Skeletal muscle satellite cell (primary cell): ENCODE results near the gene EBI3. TPM values are rescaled to one million over a fixed set of nuclear protein-coding genes. Genes with fewer than 3 reads are reported as not detected.

ENCODE experiments used
- H3K27me3 ChIP-seq: 2 replicates; pipeline ENCODE4 v1.7.0; 2013; ENCODE audit warnings: low read length; ENCODE audit not compliant: control insufficient read depth, insufficient read depth
- H3K36me3 ChIP-seq: 2 replicates; pipeline ENCODE4 v1.7.0; 2013; ENCODE audit warnings: mild to moderate bottlenecking, control low read depth, low read length; ENCODE audit not compliant: insufficient read depth
- H3K4me1 ChIP-seq: 2 replicates; pipeline ENCODE4 v1.7.0; 2013; ENCODE audit warnings: low read length; ENCODE audit not compliant: control insufficient read depth, insufficient read depth
- H3K4me2 ChIP-seq: 2 replicates; pipeline ENCODE4 v1.7.0; 2013; ENCODE audit warnings: mild to moderate bottlenecking, low read length
- H3K4me3 ChIP-seq: 2 replicates; pipeline ENCODE4 v1.7.0; 2013; ENCODE audit warnings: low read length
- H3K9ac ChIP-seq: 2 replicates; pipeline ENCODE4 v1.7.0; 2013; ENCODE audit warnings: mild to moderate bottlenecking, low read depth, low read length, moderate library complexity
- H3K9me3 ChIP-seq: replicated peaks from 2 replicates; pipeline ENCODE4 v1.7.0; 2013; ENCODE audit warnings: mild to moderate bottlenecking, control low read depth, low read length
- total RNA-seq: library from RNA; depleted of rRNA; stranded (reverse); fragments of >200 nt; gene quantifications from 2 replicates; pipeline ENCODE4 v1.2.3, GENCODE V29; 2012; rRNA removed

The EBI3 gene
- not detected in 2 replicates for total RNA-seq

DNA sequence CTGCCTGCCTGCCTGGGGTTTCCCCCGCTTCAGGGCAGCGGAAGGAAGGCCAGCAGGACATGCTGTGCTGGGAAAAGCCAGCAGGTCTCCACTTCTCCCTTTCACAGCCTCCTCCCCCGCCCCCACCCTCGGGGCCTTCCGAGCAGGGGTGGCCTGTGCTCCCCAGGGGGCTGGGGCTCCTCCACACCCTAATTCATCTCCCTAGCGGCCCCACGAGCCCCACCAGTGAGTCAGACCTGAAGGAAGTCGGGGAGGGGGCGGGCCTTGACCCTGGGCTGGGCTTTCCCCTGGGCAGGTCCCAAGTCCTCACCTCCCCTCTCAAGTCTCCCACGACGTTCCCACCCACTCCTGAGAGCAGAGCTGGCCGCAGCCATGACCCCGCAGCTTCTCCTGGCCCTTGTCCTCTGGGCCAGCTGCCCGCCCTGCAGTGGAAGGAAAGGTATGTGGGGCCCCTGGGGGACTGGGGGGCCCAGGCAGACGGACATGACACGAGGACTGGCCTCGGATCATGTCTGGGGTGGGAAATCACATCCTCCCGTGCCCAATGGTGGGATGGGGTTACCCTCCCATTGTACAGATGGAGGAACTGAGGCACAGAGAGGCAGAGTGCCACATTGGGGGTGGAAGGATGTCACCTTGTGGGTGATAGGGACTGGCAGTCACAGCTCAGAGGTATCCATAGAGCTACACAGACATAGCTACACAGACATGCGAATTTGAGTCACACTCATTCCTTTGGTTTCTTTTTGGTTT, at the start of gene EBI3:
TSS of gene EBI3 (plus strand) at position 345 of the 753 bp plus-strand sequence. CDS start at position 373, 28 bp downstream.
- no peak within 1 kb of the TSS for H3K4me3 ChIP-seq
- H3K4me1 ChIP-seq: peaks cover 14% of the 10 kb centered on the region
- peaks cover 19% of the 10 kb centered on the region for H3K27me3 ChIP-seq
- no peaks in the 10 kb centered on the region for H3K9me3 ChIP-seq
- H3K9ac ChIP-seq: no peak within 1 kb of the TSS
- peak within 1 kb of the TSS; percentile 28 for H3K4me2 ChIP-seq
- H3K36me3 ChIP-seq: no peaks in the 10 kb centered on the region

GRCh38 chr19:4181053-4181508, 48.2 kb upstream of the EBI3 start:
- Histone ChIP-seq H3K9ac (no peak overlapping the region), H3K36me3 (peaks cover 9% of the 10 kb centered on the region), H3K9me3 (no peaks in the 10 kb centered on the region), H3K4me1 (peaks cover 10% of the 10 kb centered on the region), H3K4me3 (peak overlapping the region; percentile 93), H3K4me2 (peak overlapping the region; percentile 86), H3K27me3 (no peaks in the 10 kb centered on the region)

GRCh38 chr19:4182084-4182810, 47.1 kb upstream of the EBI3 start, which contains the start of the genes ANKRD24 and SIRT6:
Gene ANKRD24 (plus strand): TSS chr19:4182689. CDS start chr19:4186426, 3,737 bp downstream.
Gene SIRT6 (minus strand): TSS chr19:4182563. CDS start chr19:4182539, 24 bp downstream.
- Histone ChIP-seq H3K36me3 (peaks cover 6% of the 10 kb centered on the region), H3K27me3 (no peaks in the 10 kb centered on the region), H3K4me3 (peak within 1 kb of the TSS; percentile 93), H3K4me1 (peaks cover 10% of the 10 kb centered on the region), H3K9me3 (no peaks in the 10 kb centered on the region), H3K9ac (peak within 1 kb of the TSS; percentile 95), H3K4me2 (peak within 1 kb of the TSS; percentile 86)

DNA sequence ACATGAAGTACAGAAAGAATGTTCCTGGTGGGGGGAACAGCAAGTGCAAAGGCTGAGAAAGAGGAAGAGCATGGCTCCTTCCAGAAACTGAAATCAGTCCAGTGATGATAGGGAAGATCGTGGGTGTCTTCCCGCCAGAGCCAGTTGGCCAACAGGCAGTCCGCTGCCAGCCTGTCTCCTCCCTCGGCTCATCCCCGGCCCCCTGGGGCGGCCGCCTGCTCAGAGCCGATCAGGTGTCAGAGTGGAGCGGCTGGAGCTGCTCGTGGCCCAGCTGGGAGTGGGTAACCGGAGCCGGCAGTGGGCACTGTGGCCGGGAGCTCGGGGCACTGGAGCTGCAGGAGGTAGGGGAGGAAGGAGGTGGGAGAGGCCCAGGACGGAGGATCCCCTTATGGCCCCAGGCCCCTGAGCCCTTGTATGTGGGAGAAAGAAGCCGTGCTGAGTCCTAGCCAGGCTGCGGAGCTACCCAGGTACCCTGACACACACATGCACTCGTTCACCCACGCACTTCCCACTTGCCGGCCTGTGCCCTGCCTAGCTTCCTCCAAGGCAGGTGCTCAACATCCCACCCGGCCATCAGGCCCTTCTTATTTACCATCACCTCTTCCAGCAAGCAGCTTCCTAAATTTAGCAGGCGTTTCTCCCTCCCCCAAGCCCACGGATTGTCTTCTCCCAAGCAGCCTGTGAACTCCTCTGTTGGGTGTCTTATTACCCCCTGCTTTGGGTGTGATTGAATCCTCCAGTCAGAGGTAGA, 45.2 kb upstream of the EBI3 start:
- peaks cover 10% of the 10 kb centered on the region for H3K4me1 ChIP-seq
- H3K4me3 ChIP-seq: no peak overlapping the region
- no peak overlapping the region for H3K9ac ChIP-seq
- no peaks in the 10 kb centered on the region for H3K27me3 ChIP-seq
- no peaks in the 10 kb centered on the region for H3K9me3 ChIP-seq
- no peak overlapping the region for H3K4me2 ChIP-seq
- H3K36me3 ChIP-seq: peaks cover 3% of the 10 kb centered on the region

GRCh38 chr19:4184718-4185352, 44.5 kb upstream of the EBI3 start:
- Histone ChIP-seq H3K4me1 (peaks cover 10% of the 10 kb centered on the region), H3K27me3 (no peaks in the 10 kb centered on the region), H3K36me3 (peaks cover 3% of the 10 kb centered on the region)

GRCh38 chr19:4185413-4186086, 43.8 kb upstream of the EBI3 start:
- no peak overlapping the region for H3K4me2 ChIP-seq
- H3K9me3 ChIP-seq: no peaks in the 10 kb centered on the region
- no peak overlapping the region for H3K9ac ChIP-seq
- peaks cover 10% of the 10 kb centered on the region for H3K4me1 ChIP-seq
- no peak overlapping the region for H3K4me3 ChIP-seq
- no peaks in the 10 kb centered on the region for H3K27me3 ChIP-seq
- H3K36me3 ChIP-seq: peaks cover under 1% of the 10 kb centered on the region

More at GRCh38 chr19:4184718-4185352, 44.5 kb upstream of the EBI3 start:
- no peak overlapping the region for H3K4me3 ChIP-seq
- H3K9ac ChIP-seq: no peak overlapping the region
- H3K4me2 ChIP-seq: no peak overlapping the region
- no peaks in the 10 kb centered on the region for H3K9me3 ChIP-seq

DNA sequence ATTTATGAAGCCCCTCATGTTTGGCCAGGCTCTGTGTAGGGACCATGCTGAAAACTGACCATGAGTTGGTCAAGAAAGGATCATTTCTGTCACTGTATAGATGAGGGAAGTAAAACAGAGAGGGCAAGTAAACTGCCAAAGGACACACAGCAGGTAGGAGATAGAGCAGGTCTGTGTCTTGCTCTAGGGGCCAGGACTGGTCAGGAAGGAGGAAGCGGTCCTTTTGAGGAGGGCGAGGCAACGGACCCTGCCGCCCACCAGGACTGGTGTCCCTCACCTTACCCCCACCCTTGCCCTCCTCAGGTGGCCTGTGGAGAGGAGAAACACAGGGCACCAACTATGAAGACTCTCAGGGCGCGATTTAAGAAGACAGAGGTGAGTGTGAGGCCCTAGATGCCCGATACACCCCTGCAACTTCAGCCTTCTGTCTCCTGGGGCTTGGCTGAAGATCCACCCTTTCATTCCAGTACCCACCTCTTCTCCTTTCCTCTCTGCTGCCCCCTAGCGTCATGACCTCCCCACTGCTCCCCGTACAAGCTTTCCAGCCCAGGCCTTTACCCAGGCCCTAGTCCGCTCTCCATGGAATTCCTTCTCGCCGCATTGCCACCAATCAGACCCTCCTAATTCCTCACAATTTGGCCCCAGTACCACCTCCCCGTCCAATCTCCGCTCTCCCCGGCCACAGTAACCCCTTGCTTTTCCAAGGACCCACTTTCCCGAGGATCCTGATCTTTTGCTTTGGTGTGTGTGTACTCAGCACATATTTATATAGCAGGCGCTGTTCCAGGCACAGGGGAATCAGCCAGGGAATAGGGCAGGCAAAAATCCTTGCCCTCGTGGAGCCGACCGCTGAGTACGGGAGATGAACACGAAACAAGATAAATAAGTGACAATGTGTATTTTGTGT, 43.0 kb upstream of the EBI3 start:
- Histone ChIP-seq H3K4me3 (no peak overlapping the region), H3K9ac (peak overlapping the region; percentile 30), H3K4me1 (peaks cover 6% of the 10 kb centered on the region), H3K4me2 (no peak overlapping the region), H3K27me3 (no peaks in the 10 kb centered on the region), H3K9me3 (no peaks in the 10 kb centered on the region), H3K36me3 (no peaks in the 10 kb centered on the region)

- Histone ChIP-seq H3K4me3 (no peak overlapping the region), H3K4me2 (no peak overlapping the region), H3K27me3 (no peaks in the 10 kb centered on the region), H3K9ac (no peak overlapping the region), H3K4me1 (peaks cover 4% of the 10 kb centered on the region), H3K36me3 (no peaks in the 10 kb centered on the region), H3K9me3 (no peaks in the 10 kb centered on the region)
Measured at GRCh38 chr19:4187313-4188122, 41.8 kb upstream of the EBI3 start.

GRCh38 chr19:4189641-4190040, 39.7 kb upstream of the EBI3 start:
- H3K4me2 ChIP-seq: no peak overlapping the region
- H3K4me3 ChIP-seq: no peak overlapping the region
- H3K9ac ChIP-seq: no peak overlapping the region
- H3K4me1 ChIP-seq: no peaks in the 10 kb centered on the region
- H3K9me3 ChIP-seq: no peaks in the 10 kb centered on the region
- H3K27me3 ChIP-seq: peaks cover 8% of the 10 kb centered on the region
- H3K36me3 ChIP-seq: no peaks in the 10 kb centered on the region
